ENCODE data around the gene ANKRD45.
"Not testable (repeated sequence)": the region's sequence is repeated elsewhere in the genome, so short reads cannot be mapped to it uniquely, and the experiment has no call there.

The ANKRD45 gene

GRCh38 chr1:173580658-173581057 lies 89.0 kb downstream of the ANKRD45 start:
- no peak for DNase-seq
- Histone ChIP-seq H3K4me3 (ENCODE audit: insufficient read depth, low read depth, low read length, poor library complexity, severe bottlenecking) (no peak overlapping the region), H3K27me3 (replicated peaks; ENCODE audit: control insufficient read depth, insufficient read depth, low read length, poor library complexity, severe bottlenecking) (no peaks in the 10 kb centered on the region)

GRCh38 chr1:173580071-173580470 lies 89.6 kb downstream of the ANKRD45 start:
- Histone ChIP-seq H3K4me3 (ENCODE audit: insufficient read depth, low read depth, low read length, poor library complexity, severe bottlenecking) (no peak overlapping the region), H3K9me3 (ENCODE audit: control insufficient read depth, low read length) (no peaks in the 10 kb centered on the region), H3K27ac (ENCODE audit: insufficient read depth, low read length, poor library complexity, severe bottlenecking) (no peak overlapping the region), H3K36me3 (ENCODE audit: control insufficient read depth, insufficient read depth, low read length) (no peaks in the 10 kb centered on the region), H3K27me3 (replicated peaks; ENCODE audit: control insufficient read depth, insufficient read depth, low read length, poor library complexity, severe bottlenecking) (no peaks in the 10 kb centered on the region), H3K4me1 (ENCODE audit: control insufficient read depth, insufficient read depth, low read length, poor library complexity, severe bottlenecking) (no peaks in the 10 kb centered on the region)
- DNase-seq = no peak

More at GRCh38 chr1:173580658-173581057, 89.0 kb downstream of the ANKRD45 start:
- Histone ChIP-seq H3K4me1 (ENCODE audit: control insufficient read depth, insufficient read depth, low read length, poor library complexity, severe bottlenecking) (no peaks in the 10 kb centered on the region), H3K27ac (ENCODE audit: insufficient read depth, low read length, poor library complexity, severe bottlenecking) (no peak overlapping the region), H3K9me3 (ENCODE audit: control insufficient read depth, low read length) (no peaks in the 10 kb centered on the region), H3K36me3 (ENCODE audit: control insufficient read depth, insufficient read depth, low read length) (no peaks in the 10 kb centered on the region)

GRCh38 chr1:173573596-173573995 lies 96.1 kb downstream of the ANKRD45 start:
- H3K9me3 ChIP-seq (ENCODE audit: control insufficient read depth, low read length) = no peaks in the 10 kb centered on the region
- H3K4me1 ChIP-seq (ENCODE audit: control insufficient read depth, insufficient read depth, low read length, poor library complexity, severe bottlenecking) = no peaks in the 10 kb centered on the region
- H3K4me3 ChIP-seq (ENCODE audit: insufficient read depth, low read depth, low read length, poor library complexity, severe bottlenecking) = no peak overlapping the region
- no peaks in the 10 kb centered on the region for H3K27me3 ChIP-seq (replicated peaks; ENCODE audit: control insufficient read depth, insufficient read depth, low read length, poor library complexity, severe bottlenecking)
- no peaks in the 10 kb centered on the region for H3K36me3 ChIP-seq (ENCODE audit: control insufficient read depth, insufficient read depth, low read length)
- DNase-seq = no peak
- no peak overlapping the region for H3K27ac ChIP-seq (ENCODE audit: insufficient read depth, low read length, poor library complexity, severe bottlenecking)

- no peaks in the 10 kb centered on the region for H3K9me3 ChIP-seq (ENCODE audit: control insufficient read depth, low read length)
- H3K36me3 ChIP-seq (ENCODE audit: control insufficient read depth, insufficient read depth, low read length) = no peaks in the 10 kb centered on the region
- H3K27me3 ChIP-seq (replicated peaks; ENCODE audit: control insufficient read depth, insufficient read depth, low read length, poor library complexity, severe bottlenecking) = no peaks in the 10 kb centered on the region
- no peak overlapping the region for H3K4me3 ChIP-seq (ENCODE audit: insufficient read depth, low read depth, low read length, poor library complexity, severe bottlenecking)
- DNase-seq = no peak
- H3K27ac ChIP-seq (ENCODE audit: insufficient read depth, low read length, poor library complexity, severe bottlenecking) = no peak overlapping the region
- no peaks in the 10 kb centered on the region for H3K4me1 ChIP-seq (ENCODE audit: control insufficient read depth, insufficient read depth, low read length, poor library complexity, severe bottlenecking)
These were observed 97.3 kb downstream of the ANKRD45 start for GRCh38 chr1:173572201-173572873.

GRCh38 chr1:173570370-173571007 lies 99.2 kb downstream of the ANKRD45 start:
- Histone ChIP-seq H3K27me3 (replicated peaks; ENCODE audit: control insufficient read depth, insufficient read depth, low read length, poor library complexity, severe bottlenecking) (no peaks in the 10 kb centered on the region), H3K27ac (ENCODE audit: insufficient read depth, low read length, poor library complexity, severe bottlenecking) (no peak overlapping the region), H3K36me3 (ENCODE audit: control insufficient read depth, insufficient read depth, low read length) (no peaks in the 10 kb centered on the region), H3K4me3 (ENCODE audit: insufficient read depth, low read depth, low read length, poor library complexity, severe bottlenecking) (no peak overlapping the region), H3K9me3 (ENCODE audit: control insufficient read depth, low read length) (no peaks in the 10 kb centered on the region), H3K4me1 (ENCODE audit: control insufficient read depth, insufficient read depth, low read length, poor library complexity, severe bottlenecking) (no peaks in the 10 kb centered on the region)
- DNase-seq = no peak

- no peak for DNase-seq
- no peak overlapping the region for H3K4me3 ChIP-seq (ENCODE audit: insufficient read depth, low read depth, low read length, poor library complexity, severe bottlenecking)
- H3K4me1 ChIP-seq (ENCODE audit: control insufficient read depth, insufficient read depth, low read length, poor library complexity, severe bottlenecking) = no peaks in the 10 kb centered on the region
- no peaks in the 10 kb centered on the region for H3K27me3 ChIP-seq (replicated peaks; ENCODE audit: control insufficient read depth, insufficient read depth, low read length, poor library complexity, severe bottlenecking)
- H3K36me3 ChIP-seq (ENCODE audit: control insufficient read depth, insufficient read depth, low read length) = no peaks in the 10 kb centered on the region
- no peak overlapping the region for H3K27ac ChIP-seq (ENCODE audit: insufficient read depth, low read length, poor library complexity, severe bottlenecking)
- H3K9me3 ChIP-seq (ENCODE audit: control insufficient read depth, low read length) = no peaks in the 10 kb centered on the region
These were observed 101.2 kb downstream of the ANKRD45 start for GRCh38 chr1:173568483-173568882.

GRCh38 chr1:173563846-173564245 lies 105.8 kb downstream of the ANKRD45 start:
- not testable (repeated sequence) for H3K27ac ChIP-seq (ENCODE audit: insufficient read depth, low read length, poor library complexity, severe bottlenecking); DNase-seq; H3K4me3 ChIP-seq (ENCODE audit: insufficient read depth, low read depth, low read length, poor library complexity, severe bottlenecking); H3K27me3 ChIP-seq (replicated peaks; ENCODE audit: control insufficient read depth, insufficient read depth, low read length, poor library complexity, severe bottlenecking); H3K36me3 ChIP-seq (ENCODE audit: control insufficient read depth, insufficient read depth, low read length); H3K9me3 ChIP-seq (ENCODE audit: control insufficient read depth, low read length); H3K4me1 ChIP-seq (ENCODE audit: control insufficient read depth, insufficient read depth, low read length, poor library complexity, severe bottlenecking)

- Histone ChIP-seq H3K4me1 (ENCODE audit: control insufficient read depth, insufficient read depth, low read length, poor library complexity, severe bottlenecking) (no peaks in the 10 kb centered on the region), H3K36me3 (ENCODE audit: control insufficient read depth, insufficient read depth, low read length) (no peaks in the 10 kb centered on the region), H3K27me3 (replicated peaks; ENCODE audit: control insufficient read depth, insufficient read depth, low read length, poor library complexity, severe bottlenecking) (no peaks in the 10 kb centered on the region), H3K4me3 (ENCODE audit: insufficient read depth, low read depth, low read length, poor library complexity, severe bottlenecking) (no peak overlapping the region), H3K9me3 (ENCODE audit: control insufficient read depth, low read length) (no peaks in the 10 kb centered on the region), H3K27ac (ENCODE audit: insufficient read depth, low read length, poor library complexity, severe bottlenecking) (no peak overlapping the region)
- DNase-seq = no peak
These were observed 106.8 kb downstream of the ANKRD45 start for GRCh38 chr1:173562813-173563212.

GRCh38 chr1:173561263-173561662 lies 108.4 kb downstream of the ANKRD45 start:
- no peaks in the 10 kb centered on the region for H3K4me1 ChIP-seq (ENCODE audit: control insufficient read depth, insufficient read depth, low read length, poor library complexity, severe bottlenecking)
- no peak overlapping the region for H3K27ac ChIP-seq (ENCODE audit: insufficient read depth, low read length, poor library complexity, severe bottlenecking)
- H3K36me3 ChIP-seq (ENCODE audit: control insufficient read depth, insufficient read depth, low read length) = no peaks in the 10 kb centered on the region
- DNase-seq = no peak
- H3K27me3 ChIP-seq (replicated peaks; ENCODE audit: control insufficient read depth, insufficient read depth, low read length, poor library complexity, severe bottlenecking) = no peaks in the 10 kb centered on the region
- H3K9me3 ChIP-seq (ENCODE audit: control insufficient read depth, low read length) = no peaks in the 10 kb centered on the region
- no peak overlapping the region for H3K4me3 ChIP-seq (ENCODE audit: insufficient read depth, low read depth, low read length, poor library complexity, severe bottlenecking)

- Histone ChIP-seq H3K27me3 (replicated peaks; ENCODE audit: control insufficient read depth, insufficient read depth, low read length, poor library complexity, severe bottlenecking) (no peaks in the 10 kb centered on the region), H3K36me3 (ENCODE audit: control insufficient read depth, insufficient read depth, low read length) (no peaks in the 10 kb centered on the region), H3K4me3 (ENCODE audit: insufficient read depth, low read depth, low read length, poor library complexity, severe bottlenecking) (no peak overlapping the region), H3K27ac (ENCODE audit: insufficient read depth, low read length, poor library complexity, severe bottlenecking) (no peak overlapping the region), H3K9me3 (ENCODE audit: control insufficient read depth, low read length) (no peaks in the 10 kb centered on the region), H3K4me1 (ENCODE audit: control insufficient read depth, insufficient read depth, low read length, poor library complexity, severe bottlenecking) (no peaks in the 10 kb centered on the region)
- DNase-seq = no peak
These were observed 109.3 kb downstream of the ANKRD45 start for GRCh38 chr1:173560285-173560880.

Data from effector memory CD4-positive, alpha-beta T cell (primary cell).